IMR-90 (cell line): Measurements from ENCODE around the gene COL13A1.

Experiments
- BHLHE40 ChIP-seq: fragments of 150-350 bp; IDR thresholded peaks from 2 replicates; pipeline ENCODE4 v1.6.1; 2016; ENCODE audit warnings: mild to moderate bottlenecking, low read depth, low read length
- CEBPB ChIP-seq: IDR thresholded peaks from 2 replicates; pipeline ENCODE4 v1.6.1; 2012; ENCODE audit warnings: low read depth, low read length, improper control_type of control experiment
- CHD1 ChIP-seq: IDR thresholded peaks from 2 replicates; pipeline ENCODE4 v1.6.1; 2012; ENCODE audit warnings: low read depth, low read length, improper control_type of control experiment
- FOS ChIP-seq: fragments of 150-350 bp; IDR thresholded peaks from 2 replicates; pipeline ENCODE4 v1.6.1; 2016; ENCODE audit warnings: low read depth, low read length
- MAFK ChIP-seq: IDR thresholded peaks from 2 replicates; pipeline ENCODE4 v1.6.1; 2012; ENCODE audit warnings: low read depth, low read length, improper control_type of control experiment
- MXI1 ChIP-seq: IDR thresholded peaks from 2 replicates; pipeline ENCODE4 v1.6.1; 2012; ENCODE audit warnings: low read depth, mild to moderate bottlenecking, low read length, moderate library complexity, borderline replicate concordance
- POLR2A ChIP-seq: IDR thresholded peaks from 2 replicates; pipeline ENCODE4 v1.6.1; 2012; ENCODE audit warnings: mild to moderate bottlenecking, low read depth, low read length
- RAD21 ChIP-seq: IDR thresholded peaks from 2 replicates; pipeline ENCODE4 v1.6.1; 2012; ENCODE audit warnings: low read length, improper control_type of control experiment
- RCOR1 ChIP-seq: IDR thresholded peaks from 2 replicates; pipeline ENCODE4 v1.6.1; 2012; ENCODE audit warnings: mild to moderate bottlenecking, low read length, improper control_type of control experiment; ENCODE audit not compliant: insufficient replicate concordance
- RFX5 ChIP-seq: IDR thresholded peaks from 2 replicates; pipeline ENCODE4 v1.8.0; 2012; ENCODE audit warnings: low read depth, mild to moderate bottlenecking, low read length, moderate library complexity
- TF ChIP-seq, protein P1 (sequence below): fragments of 150-350 bp; IDR thresholded peaks from 2 replicates; pipeline ENCODE4 v1.6.1; 2017; ENCODE audit warnings: mild to moderate bottlenecking, antibody characterized with exemption, low read length, low read depth
- TF ChIP-seq, protein P2 (sequence below): conservative IDR thresholded peaks from 2 replicates; pipeline ENCODE4 v1.5.1; 2012; ENCODE audit warnings: mild to moderate bottlenecking, low read depth, low read length, improper control_type of control experiment
- TF ChIP-seq, protein P3 (sequence below): fragments of 150-350 bp; IDR thresholded peaks from 2 replicates; pipeline ENCODE4 v1.6.1; 2016; ENCODE audit warnings: low read depth, mild to moderate bottlenecking, low read length, moderate library complexity, borderline replicate concordance

DNA sequence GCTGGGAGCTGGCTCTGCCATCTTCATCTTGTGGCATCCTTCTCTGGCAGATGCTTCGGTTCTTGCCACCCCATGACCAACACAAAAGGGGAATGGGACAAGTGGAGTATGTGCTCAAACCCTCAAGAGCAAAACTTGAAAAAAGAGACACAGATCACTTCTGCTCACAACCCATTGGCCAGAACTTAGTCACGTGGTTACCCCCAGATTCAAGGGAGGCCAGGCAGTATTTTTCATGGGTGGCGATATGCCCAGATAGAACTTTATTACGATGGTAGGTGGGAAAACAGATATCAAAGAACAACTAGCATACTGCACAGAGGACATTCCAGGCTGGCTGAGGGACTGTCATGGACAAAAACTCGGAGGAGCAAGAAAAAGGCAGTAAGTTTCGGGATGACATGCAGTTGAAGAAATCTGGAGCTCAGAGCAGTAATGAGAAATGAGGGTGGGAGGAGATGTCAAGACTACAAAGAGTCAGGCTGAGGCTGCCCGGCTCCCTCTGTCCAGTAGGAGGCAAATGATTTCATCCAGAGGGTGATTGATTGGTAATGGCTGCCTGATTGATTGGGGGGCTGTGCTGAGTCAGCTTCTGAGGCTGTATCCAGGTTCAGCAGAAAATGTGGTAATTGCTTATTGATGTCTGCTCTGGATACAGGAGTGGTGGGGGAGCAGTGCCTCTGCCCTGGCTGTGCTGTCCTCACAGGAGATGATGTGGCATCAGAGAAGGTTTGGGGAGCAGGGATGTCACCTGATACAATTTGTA lies 25.3 kb downstream of the COL13A1 start:
- TF ChIP-seq, protein P1, sequence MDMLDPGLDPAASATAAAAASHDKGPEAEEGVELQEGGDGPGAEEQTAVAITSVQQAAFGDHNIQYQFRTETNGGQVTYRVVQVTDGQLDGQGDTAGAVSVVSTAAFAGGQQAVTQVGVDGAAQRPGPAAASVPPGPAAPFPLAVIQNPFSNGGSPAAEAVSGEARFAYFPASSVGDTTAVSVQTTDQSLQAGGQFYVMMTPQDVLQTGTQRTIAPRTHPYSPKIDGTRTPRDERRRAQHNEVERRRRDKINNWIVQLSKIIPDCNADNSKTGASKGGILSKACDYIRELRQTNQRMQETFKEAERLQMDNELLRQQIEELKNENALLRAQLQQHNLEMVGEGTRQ: no peak
- TF ChIP-seq, protein P2, sequence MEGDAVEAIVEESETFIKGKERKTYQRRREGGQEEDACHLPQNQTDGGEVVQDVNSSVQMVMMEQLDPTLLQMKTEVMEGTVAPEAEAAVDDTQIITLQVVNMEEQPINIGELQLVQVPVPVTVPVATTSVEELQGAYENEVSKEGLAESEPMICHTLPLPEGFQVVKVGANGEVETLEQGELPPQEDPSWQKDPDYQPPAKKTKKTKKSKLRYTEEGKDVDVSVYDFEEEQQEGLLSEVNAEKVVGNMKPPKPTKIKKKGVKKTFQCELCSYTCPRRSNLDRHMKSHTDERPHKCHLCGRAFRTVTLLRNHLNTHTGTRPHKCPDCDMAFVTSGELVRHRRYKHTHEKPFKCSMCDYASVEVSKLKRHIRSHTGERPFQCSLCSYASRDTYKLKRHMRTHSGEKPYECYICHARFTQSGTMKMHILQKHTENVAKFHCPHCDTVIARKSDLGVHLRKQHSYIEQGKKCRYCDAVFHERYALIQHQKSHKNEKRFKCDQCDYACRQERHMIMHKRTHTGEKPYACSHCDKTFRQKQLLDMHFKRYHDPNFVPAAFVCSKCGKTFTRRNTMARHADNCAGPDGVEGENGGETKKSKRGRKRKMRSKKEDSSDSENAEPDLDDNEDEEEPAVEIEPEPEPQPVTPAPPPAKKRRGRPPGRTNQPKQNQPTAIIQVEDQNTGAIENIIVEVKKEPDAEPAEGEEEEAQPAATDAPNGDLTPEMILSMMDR: no peak
- TF ChIP-seq MXI1 (no peak), POLR2A (no peak), FOS (no peak), BHLHE40 (no peak), CEBPB (no peak), RAD21 (no peak), RCOR1 (no peak), RFX5 (no peak), MAFK (peak; percentile 33; the same call in 1 of the 2 replicates), CHD1 (no peak)
- TF ChIP-seq, protein P3, sequence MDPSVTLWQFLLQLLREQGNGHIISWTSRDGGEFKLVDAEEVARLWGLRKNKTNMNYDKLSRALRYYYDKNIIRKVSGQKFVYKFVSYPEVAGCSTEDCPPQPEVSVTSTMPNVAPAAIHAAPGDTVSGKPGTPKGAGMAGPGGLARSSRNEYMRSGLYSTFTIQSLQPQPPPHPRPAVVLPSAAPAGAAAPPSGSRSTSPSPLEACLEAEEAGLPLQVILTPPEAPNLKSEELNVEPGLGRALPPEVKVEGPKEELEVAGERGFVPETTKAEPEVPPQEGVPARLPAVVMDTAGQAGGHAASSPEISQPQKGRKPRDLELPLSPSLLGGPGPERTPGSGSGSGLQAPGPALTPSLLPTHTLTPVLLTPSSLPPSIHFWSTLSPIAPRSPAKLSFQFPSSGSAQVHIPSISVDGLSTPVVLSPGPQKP: no peak
